Activated T-cell treated with anti-CD3 and anti-CD28 coated beads for 48 hours (primary cell): Measurements from ENCODE around the gene ZFP28.

Experiments used
- DNase-seq: peaks from one replicate; pipeline ENCODE4 v3.0.0-alpha.2; 2020; ENCODE audit warnings: low read depth

The ZFP28 gene

GRCh38 chr19:56596676-56597075 is 57.9 kb downstream of the ZFP28 start:
- DNase-seq: no peak

- no peak for DNase-seq
Measured at GRCh38 chr19:56597696-56598095, 58.9 kb downstream of the ZFP28 start.

GRCh38 chr19:56601375-56601774 is 62.6 kb downstream of the ZFP28 start:
- no peak for DNase-seq

- DNase-seq: no peak
Measured at GRCh38 chr19:56603829-56604228, 65.1 kb downstream of the ZFP28 start.
